Caco-2 (cell line): ENCODE data around the gene SHB. TPM values are rescaled to one million over a fixed set of nuclear protein-coding genes. Genes with fewer than 3 reads are reported as not detected.

Source experiments
- BruUV-seq: library from RNA; stranded (reverse); fragments of 400-500 nt; replicated peaks from 2 replicates; lab custom pipeline; 2021; lab: Mats Ljungman, UMichigan
- CTCF ChIA-PET: fragments of 300-600 bp; sonication (Branson Sonifier 250); formaldehyde crosslinking; loops from one replicate; lab custom pipeline; 2022; ENCODE audit warnings: antibody characterized with exemption; lab: Charles Lee
- POLR2A ChIA-PET: fragments of 300-600 bp; sonication (Branson Sonifier 250); formaldehyde crosslinking; loops from one replicate; lab custom pipeline; 2022; ENCODE audit warnings: antibody characterized with exemption; lab: Charles Lee
- DNase-seq, 2 experiments: peaks; one replicate each; pipeline versions ENCODE4 v3.0.0 to v3.0.0-alpha.2; 2020 to 2022
- H3K27me3 ChIP-seq: replicated peaks from 2 replicates; pipeline ENCODE4 v1.6.0; 2011; ENCODE audit warnings: low read length; ENCODE audit not compliant: control insufficient read depth, insufficient read depth
- H3K36me3 ChIP-seq: 2 replicates; pipeline ENCODE4 v1.5.1; 2011; ENCODE audit warnings: low read length; ENCODE audit not compliant: control insufficient read depth, insufficient read depth
- H3K4me1 ChIP-seq: fragments of 250-450 bp; sonication (Bioruptor Pico); 2 replicates; pipeline ENCODE4 v1.5.1; 2020; ENCODE audit warnings: mild to moderate bottlenecking
- H3K4me3 ChIP-seq: 2 replicates; pipeline ENCODE4 v1.5.1; 2011; ENCODE audit warnings: low read depth, mild to moderate bottlenecking, control low read depth, low read length
- H3K9me3 ChIP-seq: fragments of 250-450 bp; sonication (Bioruptor Pico); 2 replicates; pipeline ENCODE4 v1.5.1; 2020; ENCODE audit warnings: mild to moderate bottlenecking, moderate library complexity
- H3K27ac Mint-ChIP-seq: one replicate; pipeline ENCODE4 v1.8.0; 2022; ENCODE audit warnings: mixed read lengths; ENCODE audit not compliant: unreplicated experiment
- H3K27me3 Mint-ChIP-seq: one replicate; pipeline ENCODE4 v1.8.0; 2022; ENCODE audit warnings: mixed read lengths; ENCODE audit not compliant: insufficient read depth, unreplicated experiment
- H3K36me3 Mint-ChIP-seq: one replicate; pipeline ENCODE4 v1.8.0; 2022; ENCODE audit warnings: mild to moderate bottlenecking, mixed read lengths; ENCODE audit not compliant: insufficient read depth, unreplicated experiment
- H3K4me1 Mint-ChIP-seq: one replicate; pipeline ENCODE4 v1.8.0; 2022; ENCODE audit warnings: low read depth, mixed read lengths; ENCODE audit not compliant: unreplicated experiment
- H3K4me3 Mint-ChIP-seq: one replicate; pipeline ENCODE4 v1.8.0; 2022; ENCODE audit warnings: mild to moderate bottlenecking, moderate library complexity, mixed read lengths; ENCODE audit not compliant: unreplicated experiment
- H3K9me3 Mint-ChIP-seq: one replicate; pipeline ENCODE4 v1.8.0; 2022; ENCODE audit warnings: mixed read lengths; ENCODE audit not compliant: unreplicated experiment
- CTCF ChIP-seq, 2 experiments: fragments of 200-600 bp in 1 of 2; IDR thresholded peaks; 1 replicate in 1 of 2; 2 replicates in 1 of 2; pipeline versions ENCODE4 v1.5.1 to v1.8.0; 2011 to 2022; ENCODE audit warnings: antibody characterized with exemption in 1 of 2, control low read depth in 1 of 2, inconsistent platforms in 1 of 2, low read depth in 1 of 2, low read length in 1 of 2, mild to moderate bottlenecking in 1 of 2, moderate library complexity in 1 of 2; ENCODE audit not compliant: insufficient read depth in 1 of 2, severe bottlenecking in 1 of 2, unreplicated experiment in 1 of 2
- intact Hi-C: fragments of 100-400 bp; cut with micrococcal nuclease; formaldehyde crosslinking; loops from one replicate; pipeline ENCODE4 v1.10.0; 2022; ENCODE audit not compliant: unreplicated experiment
- total RNA-seq: library from RNA; stranded (reverse); gene quantifications from 2 replicates; pipeline ENCODE4 v1.2.3, GENCODE V29; 2022

The SHB gene
- total RNA-seq, 1 experiment from 2014 or later, result 18.3 TPM

DNA sequence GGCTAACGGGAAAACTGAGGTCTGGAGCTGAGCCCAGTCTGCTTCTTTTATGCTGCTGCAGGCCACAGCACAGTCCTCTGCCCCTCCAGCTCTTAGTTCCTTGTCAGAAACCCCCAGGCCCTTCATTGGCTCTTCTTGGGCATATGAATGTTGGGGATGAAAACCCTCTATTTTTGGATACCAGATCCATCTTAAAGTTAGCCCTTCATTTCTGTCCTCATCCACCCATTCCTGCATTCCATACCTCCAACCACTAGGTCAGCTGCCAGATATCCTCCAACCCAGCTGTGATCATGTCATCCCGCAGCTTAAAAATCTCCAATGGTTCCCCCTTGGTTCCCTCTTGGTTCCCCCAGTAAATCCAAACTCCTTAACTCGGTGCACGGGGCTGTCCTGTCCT is 163.3 kb downstream of the SHB start:
- peaks cover 22% of the 10 kb centered on the region for H3K4me1 Mint-ChIP-seq
- H3K27ac Mint-ChIP-seq, result peak overlapping the region; percentile 30
- H3K27me3 Mint-ChIP-seq, result no peaks in the 10 kb centered on the region
- intact Hi-C loops, result loop anchor here (2.0 to 10.0 kb wide), 5 partner anchors 121 to 457 kb away; partner anchors contain the start of genes EXOSC3 and SHB
- no peak for TF ChIP-seq CTCF (IDR thresholded peaks at IDR 0.05; ENCODE audit: insufficient read depth in 1 of 2, low read depth in 1 of 2, low read length in 1 of 2, severe bottlenecking in 1 of 2, unreplicated experiment in 1 of 2)
- Histone ChIP-seq H3K27me3 (no peaks in the 10 kb centered on the region), H3K4me1 (peaks cover 31% of the 10 kb centered on the region), H3K9me3 (no peaks in the 10 kb centered on the region), H3K4me3 (no peak overlapping the region), H3K36me3 (no peaks in the 10 kb centered on the region)
- peak overlapping the region; percentile 22 for H3K4me3 Mint-ChIP-seq
- H3K36me3 Mint-ChIP-seq, result peaks cover 12% of the 10 kb centered on the region
- BruUV-seq, result no TSS peak
- CTCF ChIA-PET, result interaction anchor here (0.6 kb wide), 1 partner anchor 45 kb away, joined by 3 read pairs; no protein-coding TSS in a partner anchor
- DNase-seq, result no peak
- POLR2A ChIA-PET, result no interaction called here
- H3K9me3 Mint-ChIP-seq, result no peaks in the 10 kb centered on the region

DNA sequence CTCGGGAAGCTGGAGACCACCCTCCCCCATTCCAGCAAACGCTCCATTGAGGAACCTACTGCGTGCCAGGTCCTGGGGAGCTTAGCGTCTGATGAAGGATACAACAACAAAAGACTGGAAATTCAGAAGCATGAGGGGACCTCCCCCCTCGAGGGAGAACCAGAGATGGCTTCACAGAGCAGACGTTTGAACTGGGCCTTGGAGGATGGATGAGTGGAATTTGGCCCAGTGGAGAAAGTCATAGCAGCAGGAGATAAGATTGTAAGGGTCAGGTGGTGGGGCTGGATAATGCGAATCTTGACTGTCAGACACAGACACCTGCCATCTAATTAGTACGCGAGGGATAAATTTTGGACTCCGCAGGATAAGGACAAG is 163.9 kb downstream of the SHB start:
- H3K9me3 Mint-ChIP-seq, result no peaks in the 10 kb centered on the region
- Histone ChIP-seq H3K4me3 (peak overlapping the region; percentile 81), H3K4me1 (peaks cover 31% of the 10 kb centered on the region), H3K9me3 (no peaks in the 10 kb centered on the region), H3K27me3 (no peaks in the 10 kb centered on the region), H3K36me3 (no peaks in the 10 kb centered on the region)
- H3K27ac Mint-ChIP-seq, result peak overlapping the region; percentile 91
- BruUV-seq, result no TSS peak
- CTCF ChIA-PET, result no interaction called here
- peaks cover 22% of the 10 kb centered on the region for H3K4me1 Mint-ChIP-seq
- H3K27me3 Mint-ChIP-seq, result no peaks in the 10 kb centered on the region
- intact Hi-C loops, result loop anchor here (2.0 to 10.0 kb wide), 5 partner anchors 120 to 458 kb away; partner anchors contain the start of genes EXOSC3 and SHB
- no peak for TF ChIP-seq CTCF (IDR thresholded peaks at IDR 0.05; ENCODE audit: insufficient read depth in 1 of 2, low read depth in 1 of 2, low read length in 1 of 2, severe bottlenecking in 1 of 2, unreplicated experiment in 1 of 2)
- POLR2A ChIA-PET, result no interaction called here
- H3K4me3 Mint-ChIP-seq, result peak overlapping the region; percentile 77
- H3K36me3 Mint-ChIP-seq, result peaks cover 19% of the 10 kb centered on the region
- no peak for DNase-seq

- Histone ChIP-seq H3K4me1 (peaks cover 31% of the 10 kb centered on the region), H3K27me3 (no peaks in the 10 kb centered on the region), H3K9me3 (no peaks in the 10 kb centered on the region), H3K4me3 (peak overlapping the region; percentile 81), H3K36me3 (no peaks in the 10 kb centered on the region)
- TF ChIP-seq CTCF (IDR thresholded peaks at IDR 0.05; ENCODE audit: insufficient read depth in 1 of 2, low read depth in 1 of 2, low read length in 1 of 2, severe bottlenecking in 1 of 2, unreplicated experiment in 1 of 2), result no peak
- H3K4me3 Mint-ChIP-seq, result peak overlapping the region; percentile 77
- intact Hi-C loops, result loop anchor here (1.0 to 10.0 kb wide), 8 partner anchors 120 to 458 kb away; partner anchors contain the start of genes EXOSC3, POLR1E, SHB and ZBTB5
- H3K27ac Mint-ChIP-seq, result peak overlapping the region; percentile 91
- peaks cover 21% of the 10 kb centered on the region for H3K36me3 Mint-ChIP-seq
- peaks cover 22% of the 10 kb centered on the region for H3K4me1 Mint-ChIP-seq
- CTCF ChIA-PET, result interaction anchor here (0.6 kb wide), 1 partner anchor 12 kb away, joined by 3 read pairs; no protein-coding TSS in a partner anchor
- DNase-seq, result no peak
- H3K27me3 Mint-ChIP-seq, result no peaks in the 10 kb centered on the region
- no peaks in the 10 kb centered on the region for H3K9me3 Mint-ChIP-seq
- TSS peak; percentile 62 for BruUV-seq
- POLR2A ChIA-PET, result no interaction called here
These were observed 164.4 kb downstream of the SHB start for GRCh38 chr9:37904445-37905130.
